Measurements from ENCODE around the gene NECTIN3.

The NECTIN3 gene

GRCh38 chr3:111084911-111085310, 13.3 kb downstream of the NECTIN3 start:
- no peak for DNase-seq (ENCODE audit: low read depth in 2 of 2)

GRCh38 chr3:111087924-111088469, 16.4 kb downstream of the NECTIN3 start:
- no peak for DNase-seq (ENCODE audit: low read depth in 2 of 2)

GRCh38 chr3:111096487-111097209, 25.0 kb downstream of the NECTIN3 start:
- no peak for DNase-seq (ENCODE audit: low read depth in 2 of 2)

- no peak for DNase-seq (ENCODE audit: low read depth in 2 of 2)
Measured at GRCh38 chr3:111103807-111104206, 32.2 kb downstream of the NECTIN3 start.

- DNase-seq (ENCODE audit: low read depth in 2 of 2) = no peak
Measured at GRCh38 chr3:111106993-111107661, 35.5 kb downstream of the NECTIN3 start.

GRCh38 chr3:111107662-111108035, 36.0 kb downstream of the NECTIN3 start:
- DNase-seq (ENCODE audit: low read depth in 2 of 2) = no peak

GRCh38 chr3:111112913-111113312, 41.3 kb downstream of the NECTIN3 start:
- no peak for DNase-seq (ENCODE audit: low read depth in 2 of 2)

GRCh38 chr3:111128884-111129283, 57.3 kb downstream of the NECTIN3 start:
- DNase-seq (ENCODE audit: low read depth in 2 of 2) = no peak

- DNase-seq (ENCODE audit: low read depth in 2 of 2) = no peak
Measured at GRCh38 chr3:111130827-111131226, 59.2 kb downstream of the NECTIN3 start.

GRCh38 chr3:111134302-111134701, 62.7 kb downstream of the NECTIN3 start:
- no peak for DNase-seq (ENCODE audit: low read depth in 2 of 2)

GRCh38 chr3:111151438-111151837, 79.8 kb downstream of the NECTIN3 start:
- no peak for DNase-seq (ENCODE audit: low read depth in 2 of 2)

GRCh38 chr3:111152496-111152895, 80.9 kb downstream of the NECTIN3 start:
- DNase-seq (ENCODE audit: low read depth in 2 of 2) = no peak

- DNase-seq (ENCODE audit: low read depth in 2 of 2) = no peak
Measured at GRCh38 chr3:111156517-111156916, 84.9 kb downstream of the NECTIN3 start.

- DNase-seq (ENCODE audit: low read depth in 2 of 2) = no peak
Measured at GRCh38 chr3:111159391-111159790, 87.8 kb downstream of the NECTIN3 start.

- no peak for DNase-seq (ENCODE audit: low read depth in 2 of 2)
Measured at GRCh38 chr3:111164621-111165020, 93.0 kb downstream of the NECTIN3 start.

GRCh38 chr3:111165411-111165810, 93.8 kb downstream of the NECTIN3 start:
- no peak for DNase-seq (ENCODE audit: low read depth in 2 of 2)

GRCh38 chr3:111173328-111173900, 101.8 kb downstream of the NECTIN3 start:
- no peak for DNase-seq (ENCODE audit: low read depth in 2 of 2)

GRCh38 chr3:111173906-111174305, 102.3 kb downstream of the NECTIN3 start:
- no peak for DNase-seq (ENCODE audit: low read depth in 2 of 2)

GRCh38 chr3:111190518-111190917, 118.9 kb downstream of the NECTIN3 start:
- DNase-seq (ENCODE audit: low read depth in 2 of 2) = no peak

GRCh38 chr3:111193472-111193871, 121.9 kb downstream of the NECTIN3 start:
- no peak for DNase-seq (ENCODE audit: low read depth in 2 of 2)

GRCh38 chr3:111194048-111194447, 122.4 kb downstream of the NECTIN3 start:
- no peak for DNase-seq (ENCODE audit: low read depth in 2 of 2)

- DNase-seq (ENCODE audit: low read depth in 2 of 2) = no peak
Measured at GRCh38 chr3:111197485-111197884, 125.9 kb downstream of the NECTIN3 start.

GRCh38 chr3:111200027-111200426, 128.4 kb downstream of the NECTIN3 start:
- no peak for DNase-seq (ENCODE audit: low read depth in 2 of 2)
